ENCODE data around the gene UBE2S. TPM values are rescaled to one million over a fixed set of nuclear protein-coding genes. Genes with fewer than 3 reads are reported as not detected.

Gene UBE2S
- polyA plus RNA-seq, 1 donor from 2014 or later, result 119 TPM

- no peaks in the 10 kb centered on the region for H3K9me3 ChIP-seq (ENCODE audit: low read length)
- no peak overlapping the region for H3K9ac ChIP-seq (ENCODE audit: low read length)
- no peak overlapping the region for H3K4me2 ChIP-seq (ENCODE audit: low read length)
- TF ChIP-seq MXI1 (conservative IDR thresholded peaks at IDR 0.05; ENCODE audit: poor library complexity, severe bottlenecking) (no peak), EZH2 (IDR thresholded peaks at IDR 0.05; ENCODE audit: borderline replicate concordance, insufficient read depth, low read length, poor library complexity, severe bottlenecking) (no peak), POLR2AphosphoS5 (IDR thresholded peaks at IDR 0.05) (no peak), TAF1 (IDR thresholded peaks at IDR 0.05; ENCODE audit: low read depth) (no peak), SMC3 (conservative IDR thresholded peaks at IDR 0.05; ENCODE audit: poor library complexity) (no peak), RAD21 (conservative IDR thresholded peaks at IDR 0.05) (no peak), REST (IDR thresholded peaks at IDR 0.05; ENCODE audit: borderline replicate concordance) (no peak), EP300 (conservative IDR thresholded peaks at IDR 0.05; ENCODE audit: poor library complexity, severe bottlenecking) (no peak), CTCF (IDR thresholded peaks at IDR 0.05; ENCODE audit: poor library complexity, severe bottlenecking) (no peak)
- no peaks in the 10 kb centered on the region for H3F3A ChIP-seq (ENCODE audit: insufficient read depth, low read length, poor library complexity, severe bottlenecking)
- no peak overlapping the region for H3K4me3 ChIP-seq (ENCODE audit: low read length)
- no peak overlapping the region for H2AFZ ChIP-seq (ENCODE audit: low read depth, low read length)
- no peaks in the 10 kb centered on the region for H3K9me2 ChIP-seq (ENCODE audit: insufficient read depth, low read length)
- H4K20me1 ChIP-seq (ENCODE audit: insufficient read depth), result no peaks in the 10 kb centered on the region
- H3K79me2 ChIP-seq (replicated peaks; ENCODE audit: insufficient read depth, low read length), result no peaks in the 10 kb centered on the region
- no peaks in the 10 kb centered on the region for H3K36me3 ChIP-seq (ENCODE audit: insufficient read depth, low read length)
- no peak overlapping the region for H3K27ac ChIP-seq (ENCODE audit: low read length)
- peaks cover 30% of the 10 kb centered on the region for H3K27me3 ChIP-seq (ENCODE audit: insufficient read depth, low read depth, low read length)
Measured at GRCh38 chr19:55358493-55358892, 49.1 kb downstream of the UBE2S start.

- H3K27ac ChIP-seq (ENCODE audit: low read length), result no peak overlapping the region
- H3K36me3 ChIP-seq (ENCODE audit: insufficient read depth, low read length), result no peaks in the 10 kb centered on the region
- no peak overlapping the region for H3K9ac ChIP-seq (ENCODE audit: low read length)
- H3K4me2 ChIP-seq (ENCODE audit: low read length), result no peak overlapping the region
- no peaks in the 10 kb centered on the region for H3K9me3 ChIP-seq (ENCODE audit: low read length)
- H3F3A ChIP-seq (ENCODE audit: insufficient read depth, low read length, poor library complexity, severe bottlenecking), result no peaks in the 10 kb centered on the region
- H2AFZ ChIP-seq (ENCODE audit: low read depth, low read length), result no peak overlapping the region
- H4K20me1 ChIP-seq (ENCODE audit: insufficient read depth), result no peaks in the 10 kb centered on the region
- peaks cover 54% of the 10 kb centered on the region for H3K27me3 ChIP-seq (ENCODE audit: insufficient read depth, low read depth, low read length)
- no peaks in the 10 kb centered on the region for H3K79me2 ChIP-seq (replicated peaks; ENCODE audit: insufficient read depth, low read length)
- no peak overlapping the region for H3K4me3 ChIP-seq (ENCODE audit: low read length)
- TF ChIP-seq POLR2AphosphoS5 (IDR thresholded peaks at IDR 0.05) (no peak), EZH2 (IDR thresholded peaks at IDR 0.05; ENCODE audit: borderline replicate concordance, insufficient read depth, low read length, poor library complexity, severe bottlenecking) (no peak), EP300 (conservative IDR thresholded peaks at IDR 0.05; ENCODE audit: poor library complexity, severe bottlenecking) (no peak), CTCF (IDR thresholded peaks at IDR 0.05; ENCODE audit: poor library complexity, severe bottlenecking) (no peak), REST (IDR thresholded peaks at IDR 0.05; ENCODE audit: borderline replicate concordance) (no peak), TAF1 (IDR thresholded peaks at IDR 0.05; ENCODE audit: low read depth) (no peak), RAD21 (conservative IDR thresholded peaks at IDR 0.05) (no peak), MXI1 (conservative IDR thresholded peaks at IDR 0.05; ENCODE audit: poor library complexity, severe bottlenecking) (no peak), SMC3 (conservative IDR thresholded peaks at IDR 0.05; ENCODE audit: poor library complexity) (no peak)
- no peaks in the 10 kb centered on the region for H3K9me2 ChIP-seq (ENCODE audit: insufficient read depth, low read length)
Measured at GRCh38 chr19:55355213-55355821, 52.3 kb downstream of the UBE2S start.
